Activated CD4-positive, alpha-beta T cell treated with anti-CD3 and anti-CD28 coated beads, Interleukin-2, amount 50 U/mL, for 4 hours (primary cell): ENCODE data around the gene CR2.
"Not testable (repeated sequence)": the region's sequence is repeated elsewhere in the genome, so short reads cannot be mapped to it uniquely, and the experiment has no call there.

Source experiments
- DNase-seq, 2 experiments: peaks; one replicate each; pipeline ENCODE4 v3.0.0-alpha.2; 2020

Gene CR2

GRCh38 chr1:207453710-207454045 lies 450 bp upstream of the CR2 start:
- DNase-seq, result no peak

- no peak for DNase-seq
Observed at GRCh38 chr1:207455183-207455754, 1.1 kb downstream of the CR2 start.

- no peak for DNase-seq
Observed at GRCh38 chr1:207458414-207458813, 4.3 kb downstream of the CR2 start.

GRCh38 chr1:207459008-207459407 lies 4.9 kb downstream of the CR2 start:
- no peak for DNase-seq

DNA sequence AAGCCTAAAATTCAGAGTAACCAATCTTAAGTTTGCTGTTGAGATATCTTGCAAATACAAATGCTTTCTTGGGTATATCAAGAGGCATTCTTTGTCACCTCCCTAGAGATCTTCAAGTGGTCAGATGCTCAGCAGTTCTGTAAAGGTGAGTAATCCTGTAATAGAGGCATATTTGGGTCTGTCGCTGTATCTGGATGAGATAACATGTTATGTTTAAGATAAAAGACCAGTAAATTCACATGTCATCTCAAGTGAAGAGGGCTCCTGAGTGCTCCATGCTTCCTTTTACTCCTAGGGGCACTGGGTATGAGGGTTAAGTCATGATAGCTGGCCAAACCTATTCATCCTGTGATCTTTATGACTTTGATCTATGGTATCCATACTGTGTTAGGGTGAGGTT lies 7.5 kb downstream of the CR2 start:
- no peak for DNase-seq

DNA sequence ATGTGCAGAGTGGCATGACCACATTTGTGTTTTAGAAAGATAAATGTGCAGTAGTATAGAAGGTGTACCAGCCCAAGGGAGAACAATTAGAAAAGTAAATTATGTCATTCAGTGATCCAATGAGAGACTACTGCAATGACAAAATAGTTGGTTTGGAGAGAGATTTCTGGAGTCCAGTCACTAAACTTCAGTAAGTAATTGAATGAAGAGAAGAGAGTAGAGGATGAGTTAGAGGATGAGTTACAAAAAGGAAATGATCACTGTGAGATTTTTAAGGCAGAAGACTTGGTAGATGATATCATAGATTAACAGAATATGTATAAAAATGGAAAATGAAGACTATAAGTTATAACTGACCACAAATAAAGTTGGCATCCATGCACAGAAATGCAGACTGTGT lies 8.4 kb downstream of the CR2 start:
- no peak for DNase-seq

- DNase-seq, result no peak
Observed at GRCh38 chr1:207463021-207463420, 8.9 kb downstream of the CR2 start.

DNA sequence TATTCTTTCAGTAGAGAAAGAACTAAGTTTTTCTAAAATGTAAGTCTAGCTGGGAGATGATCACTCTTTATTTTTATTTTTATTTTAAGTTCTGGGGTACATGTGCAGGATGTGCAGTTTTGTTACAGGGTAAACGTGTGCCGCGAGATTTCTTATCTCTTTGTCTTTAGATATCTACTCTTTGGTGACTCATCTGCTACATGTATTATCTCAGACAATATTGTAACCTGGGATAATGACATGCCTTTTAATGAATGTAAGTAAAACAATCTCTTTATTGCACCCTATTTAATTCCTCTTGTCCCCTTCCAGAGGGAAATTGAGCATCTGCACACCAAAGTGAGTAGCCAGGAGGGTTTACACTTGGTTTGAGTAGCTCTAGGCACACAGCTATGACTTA lies 9.4 kb downstream of the CR2 start:
- DNase-seq, result no peak

GRCh38 chr1:207470927-207471326 lies 16.8 kb downstream of the CR2 start:
- DNase-seq, result no peak

DNA sequence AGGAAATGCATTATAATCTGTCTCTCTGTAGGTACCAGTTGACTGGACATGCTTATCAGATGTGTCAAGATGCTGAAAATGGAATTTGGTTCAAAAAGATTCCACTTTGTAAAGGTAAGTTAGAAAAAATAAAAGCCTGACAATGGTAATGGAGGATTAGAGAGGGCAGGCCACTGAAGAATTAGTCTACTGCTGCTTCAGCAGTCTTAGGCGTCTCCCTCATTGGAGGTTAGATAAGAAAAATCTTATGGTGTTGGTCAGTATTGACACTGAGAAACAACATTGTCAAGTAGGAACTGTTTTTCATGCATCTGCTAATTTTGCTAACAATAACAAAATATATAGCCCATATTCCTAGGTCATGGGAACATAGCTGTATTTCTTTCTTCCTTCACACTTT lies 20.1 kb downstream of the CR2 start:
- no peak for DNase-seq

DNA sequence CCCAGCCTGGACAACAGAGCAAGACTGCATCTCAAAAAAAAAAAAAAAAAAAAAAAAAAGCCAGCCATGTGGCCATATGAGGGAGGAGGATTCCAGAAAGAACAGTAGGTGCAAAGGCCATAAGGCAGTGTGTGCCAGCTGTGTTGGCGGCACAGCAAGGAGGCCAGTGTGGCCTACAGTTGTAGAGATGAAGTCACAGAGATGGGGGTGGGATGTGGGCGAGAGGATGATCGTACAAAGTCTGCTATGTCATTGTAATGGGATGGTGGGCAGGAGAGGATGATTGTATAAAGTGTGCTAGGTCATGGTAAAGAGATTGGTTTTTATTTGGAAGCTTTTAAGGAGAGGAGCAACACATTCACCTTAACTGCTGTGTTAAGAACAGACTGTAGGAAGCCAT lies 32.1 kb downstream of the CR2 start:
- DNase-seq, result no peak

DNA sequence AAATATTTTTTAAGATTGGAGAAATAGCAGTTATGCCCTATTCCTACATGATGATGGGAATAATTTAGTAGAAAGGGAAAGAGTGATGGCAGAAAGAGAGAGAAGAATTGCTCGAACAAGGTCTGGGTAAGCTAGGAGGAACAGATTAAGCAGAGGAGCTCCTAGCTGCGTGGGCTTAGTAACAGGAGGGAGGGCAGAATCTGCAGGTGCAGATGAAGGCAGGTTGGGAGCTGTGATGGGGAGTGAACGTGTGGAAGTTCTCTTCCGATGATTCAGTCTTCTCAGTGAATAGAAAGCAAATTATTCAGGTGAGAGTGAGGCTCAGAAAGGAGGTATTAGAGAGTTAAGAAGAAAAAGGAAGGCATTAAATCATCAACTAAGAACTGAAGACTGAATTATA lies 33.5 kb downstream of the CR2 start:
- no peak for DNase-seq

- no peak for DNase-seq
Observed at GRCh38 chr1:207493212-207493611, 39.1 kb downstream of the CR2 start.

GRCh38 chr1:207494171-207494570 lies 40.0 kb downstream of the CR2 start:
- no peak for DNase-seq

DNA sequence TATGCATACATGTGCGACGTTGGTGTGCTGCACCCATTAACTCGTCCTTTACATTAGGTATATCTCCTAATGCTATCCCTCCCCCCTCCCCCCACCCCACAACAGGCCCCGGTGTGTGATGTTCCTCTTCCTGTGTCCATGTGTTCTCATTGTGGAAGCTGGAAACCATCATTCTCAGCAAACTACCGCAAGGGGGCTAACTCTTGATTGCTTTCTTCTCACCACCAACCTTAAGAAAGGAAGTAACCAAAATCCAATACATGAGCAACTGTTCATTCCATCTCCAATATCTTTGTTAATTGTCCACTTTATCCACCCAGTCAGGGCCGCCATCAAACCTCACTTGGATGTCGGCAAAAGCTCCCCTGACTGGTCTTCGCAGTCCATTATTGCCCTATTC lies 41.2 kb downstream of the CR2 start:
- DNase-seq, result not testable (repeated sequence)

GRCh38 chr1:207495801-207496792 lies 42.0 kb downstream of the CR2 start, which contains the start of gene CR1:
CR1 (plus strand) TSS chr1:207496157; CDS start chr1:207496268, 111 bp downstream.
- DNase-seq, result peak; percentile 8 to 13

DNA sequence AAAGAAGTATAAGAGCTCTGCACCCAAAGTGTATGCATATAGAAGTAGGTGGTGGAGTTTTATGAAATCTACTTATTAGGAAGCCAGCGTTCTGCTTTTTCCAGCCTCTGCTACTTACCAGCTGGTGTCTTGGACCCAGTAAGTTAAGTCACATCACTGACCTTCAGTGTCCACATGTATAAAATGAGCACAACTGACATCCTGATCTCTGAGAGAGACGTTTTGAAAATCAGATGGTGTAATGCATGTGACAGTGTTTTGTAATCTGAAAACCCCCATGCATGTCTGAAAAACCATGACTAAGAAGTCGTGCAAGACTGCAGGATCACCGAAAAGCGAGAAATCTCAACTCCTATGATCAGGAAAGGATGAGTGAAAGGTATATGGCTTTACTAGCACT lies 43.8 kb downstream of the CR2 start:
- no peak for DNase-seq

DNA sequence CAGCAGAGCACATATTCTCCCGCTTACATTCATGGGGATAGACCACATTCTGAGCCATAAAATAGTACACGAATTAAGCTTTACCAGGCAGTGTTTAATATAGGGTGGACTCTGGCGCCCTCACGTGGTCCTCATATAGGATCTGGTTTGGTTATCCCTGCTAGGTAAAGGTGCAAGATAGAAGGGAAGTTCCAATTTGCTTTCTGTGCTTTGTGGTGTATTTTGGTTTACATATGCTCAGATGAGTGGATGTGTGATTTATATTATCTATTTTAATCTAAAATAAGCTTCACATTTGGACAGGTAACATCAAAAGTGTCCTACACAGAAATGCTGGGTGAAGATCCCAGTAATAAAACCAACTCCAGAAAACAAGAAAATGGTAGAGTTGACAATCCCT lies 45.4 kb downstream of the CR2 start:
- DNase-seq, result peak; percentile 60 to 61

GRCh38 chr1:207500306-207500705 lies 46.2 kb downstream of the CR2 start:
- DNase-seq, result no peak

- no peak for DNase-seq
Observed at GRCh38 chr1:207501071-207501470, 46.9 kb downstream of the CR2 start.

- DNase-seq, result no peak
Observed at GRCh38 chr1:207502726-207503125, 48.6 kb downstream of the CR2 start.

DNA sequence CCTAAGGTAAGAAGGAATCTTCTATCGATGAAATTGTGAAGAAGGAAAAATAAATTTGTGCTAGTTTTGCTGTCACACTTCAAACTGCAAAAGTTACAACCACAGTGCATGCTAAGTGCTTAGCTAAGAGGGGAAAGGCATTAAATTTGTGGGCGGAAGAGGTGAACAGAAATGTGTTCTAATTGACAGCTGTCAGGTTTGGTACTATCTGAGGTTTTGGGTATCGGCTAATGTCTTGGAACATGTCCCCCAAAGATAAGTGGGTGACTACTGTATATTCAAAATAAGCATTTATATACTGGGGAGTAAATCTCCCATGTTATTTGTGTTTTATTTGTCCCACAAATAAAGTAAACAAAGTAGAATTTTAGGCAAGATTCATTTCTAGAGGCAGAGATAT lies 49.8 kb downstream of the CR2 start:
- no peak for DNase-seq

- no peak for DNase-seq
Observed at GRCh38 chr1:207504438-207504837, 50.3 kb downstream of the CR2 start.

- DNase-seq, result no peak
Observed at GRCh38 chr1:207510444-207510843, 56.3 kb downstream of the CR2 start.

DNA sequence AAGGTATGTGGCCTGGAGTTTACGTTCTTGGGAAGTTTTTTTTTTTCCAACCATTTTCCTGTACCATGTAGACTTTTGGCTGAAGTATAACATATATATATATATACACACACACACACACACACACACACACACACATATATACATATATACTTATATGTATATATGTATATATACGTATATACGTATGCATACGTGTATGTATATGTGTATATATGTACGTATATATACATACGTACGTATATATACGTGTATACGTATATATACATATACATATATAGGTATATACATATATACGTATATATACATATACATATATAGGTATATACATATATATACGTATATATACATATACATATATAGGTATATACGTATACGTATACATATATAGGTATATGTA lies 60.8 kb downstream of the CR2 start:
- no peak for DNase-seq
